Measurements from ENCODE around the gene NID1.

The NID1 gene

DNA sequence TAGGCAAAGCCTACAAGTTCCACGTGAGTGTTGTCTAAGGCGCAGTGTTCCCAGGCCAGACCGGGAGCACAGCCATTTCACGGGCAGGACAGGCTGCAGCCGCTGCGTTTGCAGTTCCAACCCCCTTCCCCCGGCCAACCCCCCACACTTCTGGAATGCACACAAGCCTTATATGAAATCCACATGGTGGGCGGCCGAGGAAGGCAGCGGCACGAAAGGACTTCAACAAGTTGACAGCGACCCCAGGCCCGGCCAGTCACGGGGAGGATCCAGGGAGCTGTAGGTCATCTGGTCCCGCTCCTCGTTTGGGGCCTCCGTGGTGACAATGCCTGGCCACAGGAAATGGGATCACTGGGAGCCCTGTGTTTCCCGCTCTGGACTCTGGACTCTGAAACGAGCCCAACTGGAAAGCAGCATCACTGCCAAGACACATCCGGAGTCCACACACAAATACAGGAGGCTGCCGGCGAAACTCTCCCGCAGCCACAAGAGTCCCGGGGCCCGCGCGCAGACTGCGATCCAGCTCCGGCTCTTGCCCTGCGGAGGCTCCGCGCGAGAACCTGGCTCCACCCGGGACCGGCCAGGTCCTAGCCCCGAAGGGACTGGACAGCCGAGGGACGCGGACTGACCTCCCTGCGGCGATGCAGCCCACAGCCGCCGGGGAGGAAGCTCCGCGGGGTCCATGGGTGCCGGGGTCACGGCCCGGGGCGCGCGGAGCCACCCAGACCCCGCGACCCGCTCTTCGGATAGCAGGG is 794 bp downstream of the NID1 start:
- Histone ChIP-seq H3K27me3 (ENCODE audit: insufficient read depth, low read length, poor library complexity) (no peaks in the 10 kb centered on the region), H3K27ac (ENCODE audit: low read length) (no peak overlapping the region), H3K9ac (ENCODE audit: low read depth, low read length) (no peak overlapping the region), H3K9me3 (ENCODE audit: insufficient read depth, low read length, severe bottlenecking) (no peaks in the 10 kb centered on the region), H3K4me1 (ENCODE audit: insufficient read depth, low read length) (no peaks in the 10 kb centered on the region), H2AFZ (ENCODE audit: low read depth, low read length) (no peak overlapping the region), H3K79me2 (ENCODE audit: insufficient read depth, low read length) (no peaks in the 10 kb centered on the region), H4K20me1 (ENCODE audit: insufficient read depth, low read length) (no peaks in the 10 kb centered on the region), H3K4me2 (ENCODE audit: insufficient read depth, low read length) (no peak overlapping the region), H3K36me3 (ENCODE audit: insufficient read depth, low read length) (no peaks in the 10 kb centered on the region), H3K4me3 (ENCODE audit: low read depth in 1 of 2, low read length in 2 of 2) (no peak overlapping the region)
- TF ChIP-seq EZH2 (IDR thresholded peaks at IDR 0.05; ENCODE audit: borderline replicate concordance, low read depth, low read length, severe bottlenecking): no peak
- TF ChIP-seq CTCF (IDR thresholded peaks at IDR 0.05; ENCODE audit: borderline replicate concordance, extremely low read depth, low read length, poor library complexity, severe bottlenecking): no peak
- no peak for ATAC-seq (ENCODE audit: insufficient read depth, low read depth)
- no peak for DNase-seq

DNA sequence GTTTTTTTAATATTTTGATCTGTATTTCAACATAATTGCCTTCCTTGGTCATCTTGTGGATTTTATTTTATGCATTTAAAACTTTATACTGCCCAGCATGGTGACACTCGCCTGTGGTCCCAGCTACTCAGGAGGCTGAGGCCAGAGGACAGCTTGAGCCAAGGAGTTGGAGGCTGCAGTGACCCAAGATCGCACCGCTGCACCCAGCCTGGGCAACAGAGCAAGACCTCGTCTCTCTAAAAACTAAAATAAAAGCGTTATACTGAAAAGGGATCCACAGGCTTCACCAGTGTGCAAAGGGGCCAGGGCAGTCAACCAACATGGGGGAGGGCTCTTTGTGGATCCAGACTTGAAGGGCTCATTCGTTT is 1.4 kb downstream of the NID1 start:
- TF ChIP-seq EZH2 (IDR thresholded peaks at IDR 0.05; ENCODE audit: borderline replicate concordance, low read depth, low read length, severe bottlenecking) (no peak), CTCF (IDR thresholded peaks at IDR 0.05; ENCODE audit: borderline replicate concordance, extremely low read depth, low read length, poor library complexity, severe bottlenecking) (no peak)
- Histone ChIP-seq H3K9ac (ENCODE audit: low read depth, low read length) (no peak overlapping the region), H3K4me3 (ENCODE audit: low read depth in 1 of 2, low read length in 2 of 2) (no peak overlapping the region), H3K27me3 (ENCODE audit: insufficient read depth, low read length, poor library complexity) (no peaks in the 10 kb centered on the region), H3K36me3 (ENCODE audit: insufficient read depth, low read length) (no peaks in the 10 kb centered on the region), H3K4me1 (ENCODE audit: insufficient read depth, low read length) (no peaks in the 10 kb centered on the region), H3K4me2 (ENCODE audit: insufficient read depth, low read length) (no peak overlapping the region), H3K79me2 (ENCODE audit: insufficient read depth, low read length) (no peaks in the 10 kb centered on the region), H4K20me1 (ENCODE audit: insufficient read depth, low read length) (no peaks in the 10 kb centered on the region), H3K27ac (ENCODE audit: low read length) (no peak overlapping the region), H2AFZ (ENCODE audit: low read depth, low read length) (no peak overlapping the region), H3K9me3 (ENCODE audit: insufficient read depth, low read length, severe bottlenecking) (no peaks in the 10 kb centered on the region)
- ATAC-seq (ENCODE audit: insufficient read depth, low read depth) (no peak), DNase-seq (no peak)

DNA sequence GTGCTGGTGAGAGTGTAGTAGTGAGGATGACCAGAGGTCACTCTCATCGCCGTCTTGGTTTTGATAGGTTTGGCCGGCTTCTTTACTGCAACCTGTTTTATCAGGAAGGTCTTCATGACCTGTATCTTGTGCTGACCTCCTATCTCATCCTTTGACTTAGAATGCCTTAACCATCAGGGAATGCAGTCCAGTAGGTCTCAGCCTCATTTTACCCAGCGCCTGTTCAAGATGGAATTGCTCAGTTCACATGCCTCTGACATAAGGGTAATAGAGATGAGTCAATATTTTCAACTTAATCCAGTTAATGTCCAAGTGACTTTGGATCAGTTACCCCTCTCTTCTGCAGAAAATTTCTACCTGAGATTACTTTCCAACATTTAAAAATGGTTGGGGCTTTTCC is 4.6 kb downstream of the NID1 start:
- TF ChIP-seq EZH2 (IDR thresholded peaks at IDR 0.05; ENCODE audit: borderline replicate concordance, low read depth, low read length, severe bottlenecking) (no peak), CTCF (IDR thresholded peaks at IDR 0.05; ENCODE audit: borderline replicate concordance, extremely low read depth, low read length, poor library complexity, severe bottlenecking) (no peak)
- H3K36me3 ChIP-seq (ENCODE audit: insufficient read depth, low read length): no peaks in the 10 kb centered on the region
- no peaks in the 10 kb centered on the region for H4K20me1 ChIP-seq (ENCODE audit: insufficient read depth, low read length)
- no peak overlapping the region for H3K4me2 ChIP-seq (ENCODE audit: insufficient read depth, low read length)
- no peak overlapping the region for H3K9ac ChIP-seq (ENCODE audit: low read depth, low read length)
- H2AFZ ChIP-seq (ENCODE audit: low read depth, low read length): no peak overlapping the region
- H3K9me3 ChIP-seq (ENCODE audit: insufficient read depth, low read length, severe bottlenecking): no peaks in the 10 kb centered on the region
- no peak for ATAC-seq (ENCODE audit: insufficient read depth, low read depth)
- no peaks in the 10 kb centered on the region for H3K4me1 ChIP-seq (ENCODE audit: insufficient read depth, low read length)
- no peak overlapping the region for H3K4me3 ChIP-seq (ENCODE audit: low read depth in 1 of 2, low read length in 2 of 2)
- DNase-seq: no peak
- no peaks in the 10 kb centered on the region for H3K79me2 ChIP-seq (ENCODE audit: insufficient read depth, low read length)
- peaks cover 3% of the 10 kb centered on the region for H3K27me3 ChIP-seq (ENCODE audit: insufficient read depth, low read length, poor library complexity)
- H3K27ac ChIP-seq (ENCODE audit: low read length): no peak overlapping the region
